Sigmoid colon (tissue), 4 donors: Measurements from ENCODE around the gene GPN2.

Experiments used
- CTCF ChIP-seq, 4 experiments: fragments of 450-650 bp in 3 of 4; fragments of 200-600 bp in 1 of 4; IDR thresholded peaks; one replicate each; pipeline ENCODE4 v1.5.1; 2016 to 2019; ENCODE audit warnings: antibody characterized with exemption in 4 of 4, mild to moderate bottlenecking in 3 of 4, moderate library complexity in 2 of 4
- EP300 ChIP-seq, 4 donors: sonication (generic); formaldehyde crosslinking; IDR thresholded peaks; one replicate each; pipeline ENCODE4 v1.6.1; 2017; ENCODE audit warnings: antibody characterized with exemption in 4 of 4
- POLR2A ChIP-seq, 2 donors: fragments of 450-650 bp; IDR thresholded peaks; one replicate each; pipeline ENCODE4 v1.6.1; 2016; ENCODE audit warnings: antibody characterized with exemption in 2 of 2, mild to moderate bottlenecking in 2 of 2, moderate library complexity in 2 of 2
- POLR2AphosphoS5 ChIP-seq, 4 donors: sonication (generic); formaldehyde crosslinking; IDR thresholded peaks; one replicate each; pipeline ENCODE4 v1.6.1; 2017; ENCODE audit warnings: antibody characterized with exemption in 4 of 4

- peak in 1 of 4 experiments; percentile 42 for TF ChIP-seq CTCF (IDR thresholded peaks at IDR 0.05)
- peak in 1 of 4 donors; percentile 59 for TF ChIP-seq POLR2AphosphoS5 (IDR thresholded peaks at IDR 0.05)
- TF ChIP-seq POLR2A (IDR thresholded peaks at IDR 0.05): peak in 1 of 2 donors; percentile 90
- TF ChIP-seq EP300 (IDR thresholded peaks at IDR 0.05): no peak
Measured at GRCh38 chr1:26862781-26863684, 27.1 kb downstream of the GPN2 start, which contains the start of gene SFN.
